Stomach (tissue), 9 donors: ENCODE data around the gene LYZL4. TPM values are rescaled to one million over a fixed set of nuclear protein-coding genes. Genes with fewer than 3 reads are reported as not detected.

Experiments used
- DNase-seq, 2 donors: peaks; one replicate each; pipeline versions ENCODE4 v3.0.0 to v3.0.0-alpha.2; 2013 to 2019
- H3K27ac ChIP-seq, 5 donors: fragments of 200-600 bp in 4 of 5; sonication (generic) in 4 of 5; one replicate each; pipeline ENCODE4 v1.5.1; 2013 to 2019; ENCODE audit warnings: mild to moderate bottlenecking in 1 of 5, moderate library complexity in 1 of 5
- H3K27me3 ChIP-seq, 3 donors: fragments of 200-600 bp; sonication (generic); one replicate each; pipeline ENCODE4 v1.5.1; 2017 to 2019; ENCODE audit warnings: mixed run types in 1 of 3
- H3K36me3 ChIP-seq, 4 donors: fragments of 200-600 bp; sonication (generic); 1 replicate in 3 of 4; 2 replicates in 1 of 4; pipeline ENCODE4 v1.5.1; 2016 to 2019
- H3K4me1 ChIP-seq, 4 donors: fragments of 200-600 bp; sonication (generic); one replicate each; pipeline ENCODE4 v1.5.1; 2016 to 2019
- H3K4me3 ChIP-seq, 4 donors: fragments of 200-600 bp; sonication (generic) in 3 of 4; one replicate each; pipeline ENCODE4 v1.5.1; 2016 to 2019; ENCODE audit warnings: mild to moderate bottlenecking in 1 of 4
- H3K9me3 ChIP-seq, 4 donors: fragments of 200-600 bp; sonication (generic); one replicate each; pipeline ENCODE4 v1.5.1; 2016 to 2019
- EP300 ChIP-seq: sonication (generic); formaldehyde crosslinking; IDR thresholded peaks from one replicate; pipeline ENCODE4 v1.6.1; 2017; ENCODE audit warnings: antibody characterized with exemption
- POLR2A ChIP-seq, 4 donors: fragments of 450-650 bp; IDR thresholded peaks; one replicate each; pipeline ENCODE4 v1.6.1; 2016; ENCODE audit warnings: antibody characterized with exemption in 4 of 4, control low read depth in 2 of 4, mild to moderate bottlenecking in 1 of 4, moderate library complexity in 1 of 4
- POLR2AphosphoS5 ChIP-seq, 3 donors: sonication (generic); formaldehyde crosslinking; IDR thresholded peaks; one replicate each; pipeline ENCODE4 v1.6.1; 2016; ENCODE audit warnings: antibody characterized with exemption in 3 of 3
- WGBS, 5 donors: extraction: QIAGEN DNeasy Blood & Tissue Kit in 3 of 5; methylation state at CpG; one replicate each; pipeline versions ENCODE4 v1.1.5 to v1.1.7; 2013 to 2018; 5-methylcytosine and 5-hydroxymethylcytosine counted together
- intact Hi-C: fragments of 100-400 bp; cut with DNase I; formaldehyde crosslinking; loops from one replicate; pipeline ENCODE4 v1.15.1; 2023; ENCODE audit warnings: low total_unique reads
- polyA plus RNA-seq, 3 donors: library from polyadenylated mRNA; stranded (reverse); fragments of 200-250 nt; gene quantifications; one replicate each; pipeline ENCODE4 v1.2.3, GENCODE V29; 2013
- total RNA-seq, 5 donors: library from RNA; depleted of rRNA; stranded (reverse); fragments of >200 nt; gene quantifications; one replicate each; pipeline versions ENCODE4 v1.1.0 to v1.2.3, GENCODE V29; 2014 to 2016
- TF ChIP-seq, protein P1 (sequence below), 7 experiments: fragments of 450-650 bp in 4 of 7; fragments of 200-600 bp in 3 of 7; sonication (generic) in 3 of 7; IDR thresholded peaks; one replicate each; pipeline ENCODE4 v1.5.1; 2016 to 2019; ENCODE audit warnings: antibody characterized with exemption in 7 of 7, control low read depth in 2 of 7, mild to moderate bottlenecking in 1 of 7
- donor health status: healthy with polysubstance abuse.
- donor health status: Bipolar disorder and iron deficiency.
- donor health status: healthy.

The LYZL4 gene
- total and polyA plus RNA-seq, 8 donors: not detected

DNA sequence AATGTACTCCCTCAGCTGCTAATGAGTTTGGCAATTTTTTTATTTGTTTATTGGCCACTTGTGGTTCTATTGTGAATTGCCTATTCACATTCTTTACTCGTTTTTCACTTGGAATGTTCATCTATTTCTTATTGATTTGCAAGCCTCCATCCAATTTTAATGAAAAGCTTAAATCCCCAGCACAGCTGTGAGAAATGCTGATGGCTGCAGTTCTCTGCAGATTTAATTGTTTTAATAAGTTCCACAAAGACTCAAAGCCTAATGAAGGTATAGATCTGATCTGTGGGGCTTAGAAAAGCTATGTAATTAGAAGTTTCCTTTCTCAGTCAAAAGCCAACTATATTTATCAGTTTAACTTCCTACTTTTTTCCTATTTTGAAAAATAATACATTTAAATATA lies 41.5 kb downstream of the LYZL4 start:
- intact Hi-C loops: no loop called here
- WGBS, 5 donors: 10 to 29% (median 13%) methylated on average over 1 of the region's 1 CpG
- no peak for DNase-seq
- TF ChIP-seq POLR2AphosphoS5 (IDR thresholded peaks at IDR 0.05): no peak
- no peak for TF ChIP-seq POLR2A (IDR thresholded peaks at IDR 0.05)
- TF ChIP-seq EP300: no peak
- TF ChIP-seq, protein P1, sequence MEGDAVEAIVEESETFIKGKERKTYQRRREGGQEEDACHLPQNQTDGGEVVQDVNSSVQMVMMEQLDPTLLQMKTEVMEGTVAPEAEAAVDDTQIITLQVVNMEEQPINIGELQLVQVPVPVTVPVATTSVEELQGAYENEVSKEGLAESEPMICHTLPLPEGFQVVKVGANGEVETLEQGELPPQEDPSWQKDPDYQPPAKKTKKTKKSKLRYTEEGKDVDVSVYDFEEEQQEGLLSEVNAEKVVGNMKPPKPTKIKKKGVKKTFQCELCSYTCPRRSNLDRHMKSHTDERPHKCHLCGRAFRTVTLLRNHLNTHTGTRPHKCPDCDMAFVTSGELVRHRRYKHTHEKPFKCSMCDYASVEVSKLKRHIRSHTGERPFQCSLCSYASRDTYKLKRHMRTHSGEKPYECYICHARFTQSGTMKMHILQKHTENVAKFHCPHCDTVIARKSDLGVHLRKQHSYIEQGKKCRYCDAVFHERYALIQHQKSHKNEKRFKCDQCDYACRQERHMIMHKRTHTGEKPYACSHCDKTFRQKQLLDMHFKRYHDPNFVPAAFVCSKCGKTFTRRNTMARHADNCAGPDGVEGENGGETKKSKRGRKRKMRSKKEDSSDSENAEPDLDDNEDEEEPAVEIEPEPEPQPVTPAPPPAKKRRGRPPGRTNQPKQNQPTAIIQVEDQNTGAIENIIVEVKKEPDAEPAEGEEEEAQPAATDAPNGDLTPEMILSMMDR (IDR thresholded peaks at IDR 0.05): no peak
- peaks cover 0 to 8% (median 0%) of the 10 kb centered on the region in 4 donors for H3K9me3 ChIP-seq
- peaks cover 0 to 11% (median 2%) of the 10 kb centered on the region in 4 donors for H3K4me1 ChIP-seq
- H3K27me3 ChIP-seq: no peaks in the 10 kb centered on the region
- no peaks in the 10 kb centered on the region for H3K36me3 ChIP-seq
- H3K27ac ChIP-seq: no peak overlapping the region
- no peak overlapping the region for H3K4me3 ChIP-seq

DNA sequence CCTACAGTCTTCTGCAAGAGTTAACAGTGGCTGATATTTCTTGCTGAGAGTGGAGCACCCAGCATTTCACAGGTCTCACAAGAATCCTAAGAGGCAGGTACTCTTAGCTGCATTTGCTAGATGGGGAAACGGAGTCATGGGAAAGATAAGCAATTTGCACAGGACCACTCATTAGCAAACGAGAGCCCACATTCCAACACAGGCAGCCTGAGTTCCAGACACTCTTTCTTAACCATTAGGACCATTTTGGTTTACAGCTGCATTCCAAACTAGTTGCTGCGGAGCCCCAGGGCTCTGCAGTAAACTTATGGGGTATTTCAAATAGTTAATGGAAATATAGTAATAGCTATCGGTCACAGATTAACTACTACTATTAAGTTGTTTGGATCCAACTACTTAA lies 42.5 kb downstream of the LYZL4 start:
- H3K27me3 ChIP-seq: no peaks in the 10 kb centered on the region
- no peak overlapping the region for H3K4me3 ChIP-seq
- TF ChIP-seq POLR2A (IDR thresholded peaks at IDR 0.05): no peak
- no peak for TF ChIP-seq POLR2AphosphoS5 (IDR thresholded peaks at IDR 0.05)
- TF ChIP-seq, protein P1 (IDR thresholded peaks at IDR 0.05): no peak
- H3K9me3 ChIP-seq: peaks cover 0 to 8% (median 0%) of the 10 kb centered on the region in 4 donors
- H3K4me1 ChIP-seq: peaks cover 0 to 11% (median 2%) of the 10 kb centered on the region in 4 donors
- DNase-seq: no peak
- whole genome bisulfite sequencing, 5 donors: 55 to 73% (median 61%) methylated on average over 4 of the region's 4 CpGs
- intact Hi-C loops: no loop called here
- H3K27ac ChIP-seq: no peak overlapping the region
- H3K36me3 ChIP-seq: no peaks in the 10 kb centered on the region

DNA sequence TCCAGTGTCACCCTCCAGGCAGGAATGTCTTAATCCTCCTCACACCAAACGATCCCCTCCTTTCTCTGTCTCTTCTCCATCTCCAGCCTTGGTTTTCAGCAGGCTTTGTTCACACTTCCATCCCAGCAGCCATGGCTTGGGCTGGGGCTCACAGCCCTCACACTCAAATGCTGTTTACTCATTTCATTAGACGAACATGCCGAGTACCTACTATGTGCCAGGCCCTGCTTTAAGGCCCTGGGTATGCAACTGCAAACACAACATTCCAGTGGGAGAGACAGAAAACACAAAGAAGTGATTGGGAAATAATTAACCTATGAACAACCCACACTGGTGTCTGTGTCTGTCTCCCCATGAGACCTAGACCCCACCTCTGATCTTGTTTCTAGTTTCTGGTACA lies 43.9 kb downstream of the LYZL4 start:
- Histone ChIP-seq H3K27ac (no peak overlapping the region), H3K9me3 (peaks cover 0 to 8% (median 5%) of the 10 kb centered on the region in 4 donors), H3K27me3 (no peaks in the 10 kb centered on the region), H3K4me3 (no peak overlapping the region), H3K36me3 (no peaks in the 10 kb centered on the region), H3K4me1 (peaks cover 0 to 11% (median 2%) of the 10 kb centered on the region in 4 donors)
- intact Hi-C loops: no loop called here
- TF ChIP-seq POLR2A (IDR thresholded peaks at IDR 0.05) (no peak), POLR2AphosphoS5 (IDR thresholded peaks at IDR 0.05) (no peak), EP300 (no peak)
- TF ChIP-seq, protein P1 (IDR thresholded peaks at IDR 0.05): no peak
- 38 to 54% (median 45%) methylated on average over 3 of the region's 3 CpGs for WGBS, 5 donors
- no peak for DNase-seq

DNA sequence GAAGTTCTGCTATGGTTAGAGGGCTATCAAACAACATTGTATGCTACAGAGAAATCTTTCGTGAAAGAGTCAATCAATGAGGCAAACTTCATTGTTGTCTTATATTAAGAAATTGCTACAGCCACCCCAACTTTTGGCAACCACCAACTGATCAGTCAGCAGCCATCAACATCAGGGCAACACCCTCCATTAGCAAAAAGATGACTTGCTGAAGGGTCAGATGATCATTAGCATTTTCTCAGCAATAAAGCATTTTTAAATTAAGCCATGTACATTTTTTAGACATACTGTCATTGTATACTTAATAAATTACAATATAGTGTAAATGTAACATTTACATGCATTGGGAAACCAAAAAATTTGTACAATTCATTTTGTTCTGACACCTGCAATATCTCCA lies 53.1 kb downstream of the LYZL4 start:
- Histone ChIP-seq H3K36me3 (no peaks in the 10 kb centered on the region), H3K4me3 (no peak overlapping the region), H3K27ac (no peak overlapping the region), H3K4me1 (no peaks in the 10 kb centered on the region), H3K27me3 (no peaks in the 10 kb centered on the region), H3K9me3 (peaks cover 0 to 14% (median 6%) of the 10 kb centered on the region in 4 donors)
- intact Hi-C loops: no loop called here
- 67 to 95% (median 82%) methylated on average over 1 of the region's 1 CpG for WGBS, 5 donors
- no peak for DNase-seq
- no peak for TF ChIP-seq EP300

DNA sequence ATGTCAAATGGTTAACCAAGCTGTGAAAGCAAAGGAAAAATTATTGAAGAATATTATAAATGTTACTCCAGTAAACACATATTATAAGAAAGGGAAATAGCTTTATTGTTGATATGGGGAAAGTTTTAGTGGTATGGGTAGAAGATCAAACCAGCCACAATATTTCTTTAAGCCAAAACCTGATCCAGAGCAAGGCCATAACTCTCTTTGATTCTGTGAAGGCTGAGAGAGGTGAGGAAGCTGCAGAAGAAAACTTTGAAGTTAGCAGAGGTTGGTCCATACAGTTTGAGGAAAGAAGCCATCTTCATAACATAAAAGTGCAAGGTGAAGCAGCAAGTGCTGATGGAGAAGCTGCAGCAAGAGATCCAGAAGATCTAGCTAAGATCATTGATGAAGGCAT lies 54.8 kb downstream of the LYZL4 start:
- H3K36me3 ChIP-seq: no peaks in the 10 kb centered on the region
- H3K27ac ChIP-seq: no peak overlapping the region
- no peaks in the 10 kb centered on the region for H3K4me1 ChIP-seq
- no peak overlapping the region for H3K4me3 ChIP-seq
- DNase-seq: no peak
- no peaks in the 10 kb centered on the region for H3K27me3 ChIP-seq
- intact Hi-C loops: no loop called here
- H3K9me3 ChIP-seq: peaks cover 0 to 11% (median 4%) of the 10 kb centered on the region in 4 donors
- TF ChIP-seq POLR2AphosphoS5 (IDR thresholded peaks at IDR 0.05) (no peak), EP300 (no peak), POLR2A (IDR thresholded peaks at IDR 0.05) (no peak)
- TF ChIP-seq, protein P1 (IDR thresholded peaks at IDR 0.05): no peak
